Measurements from ENCODE around the gene DPP6.

GRCh38 chr7:154827007-154827406, 774.8 kb downstream of the DPP6 start:
- TF ChIP-seq CTCF (IDR thresholded peaks at IDR 0.05; ENCODE audit: insufficient read depth, low read depth, low read length) (no peak), EZH2 (IDR thresholded peaks at IDR 0.05; ENCODE audit: insufficient read depth, low read length) (no peak)
